ENCODE data around the gene ASIC1.

GRCh38 chr12:50018968-50019367 is 38.4 kb upstream of the ASIC1 start:
- TF ChIP-seq CTCF (conservative IDR thresholded peaks at IDR 0.05; ENCODE audit: low read depth, low read length) (no peak), EZH2 (IDR thresholded peaks at IDR 0.05; ENCODE audit: borderline replicate concordance, low read depth, low read length, poor library complexity, severe bottlenecking) (no peak)
